Neutrophil (primary cell): Measurements from ENCODE around the gene TMEM45A.
"Not testable (repeated sequence)": the region's sequence is repeated elsewhere in the genome, so short reads cannot be mapped to it uniquely, and the experiment has no call there.

Experiments
- H3K27ac ChIP-seq: fragments of 200-600 bp; sonication (generic); 2 replicates; pipeline ENCODE4 v1.5.1; 2016; ENCODE audit warnings: mild to moderate bottlenecking, moderate library complexity
- H3K27me3 ChIP-seq: fragments of 200-600 bp; sonication (generic); 2 replicates; pipeline ENCODE4 v1.6.0; 2016; ENCODE audit warnings: mild to moderate bottlenecking
- H3K36me3 ChIP-seq: fragments of 200-600 bp; sonication (generic); 2 replicates; pipeline ENCODE4 v1.5.1; 2017
- H3K4me1 ChIP-seq, 2 experiments: fragments of 200-600 bp in 1 of 2; sonication (generic) in 1 of 2; 1 replicate in 1 of 2; 2 replicates in 1 of 2; pipeline versions ENCODE4 v1.5.1 to v1.6.1; 2013 to 2016; ENCODE audit warnings: low read depth in 1 of 2, low read length in 1 of 2, mild to moderate bottlenecking in 1 of 2, moderate library complexity in 1 of 2; ENCODE audit not compliant: control insufficient read depth in 1 of 2, insufficient read depth in 1 of 2
- H3K4me3 ChIP-seq, 2 experiments: fragments of 200-600 bp in 1 of 2; sonication (generic) in 1 of 2; 1 replicate in 1 of 2; 2 replicates in 1 of 2; pipeline ENCODE4 v1.5.1; 2013 to 2016; ENCODE audit warnings: low read depth in 1 of 2, low read length in 1 of 2, mild to moderate bottlenecking in 1 of 2, moderate library complexity in 1 of 2
- H3K9me3 ChIP-seq: fragments of 200-600 bp; sonication (generic); 2 replicates; pipeline ENCODE4 v1.5.1; 2016
- CTCF ChIP-seq: fragments of 200-600 bp; sonication (generic); IDR thresholded peaks from 2 replicates; pipeline ENCODE4 v1.5.1; 2016; ENCODE audit warnings: antibody characterized with exemption

TMEM45A gene, protein sequence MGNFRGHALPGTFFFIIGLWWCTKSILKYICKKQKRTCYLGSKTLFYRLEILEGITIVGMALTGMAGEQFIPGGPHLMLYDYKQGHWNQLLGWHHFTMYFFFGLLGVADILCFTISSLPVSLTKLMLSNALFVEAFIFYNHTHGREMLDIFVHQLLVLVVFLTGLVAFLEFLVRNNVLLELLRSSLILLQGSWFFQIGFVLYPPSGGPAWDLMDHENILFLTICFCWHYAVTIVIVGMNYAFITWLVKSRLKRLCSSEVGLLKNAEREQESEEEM

DNA sequence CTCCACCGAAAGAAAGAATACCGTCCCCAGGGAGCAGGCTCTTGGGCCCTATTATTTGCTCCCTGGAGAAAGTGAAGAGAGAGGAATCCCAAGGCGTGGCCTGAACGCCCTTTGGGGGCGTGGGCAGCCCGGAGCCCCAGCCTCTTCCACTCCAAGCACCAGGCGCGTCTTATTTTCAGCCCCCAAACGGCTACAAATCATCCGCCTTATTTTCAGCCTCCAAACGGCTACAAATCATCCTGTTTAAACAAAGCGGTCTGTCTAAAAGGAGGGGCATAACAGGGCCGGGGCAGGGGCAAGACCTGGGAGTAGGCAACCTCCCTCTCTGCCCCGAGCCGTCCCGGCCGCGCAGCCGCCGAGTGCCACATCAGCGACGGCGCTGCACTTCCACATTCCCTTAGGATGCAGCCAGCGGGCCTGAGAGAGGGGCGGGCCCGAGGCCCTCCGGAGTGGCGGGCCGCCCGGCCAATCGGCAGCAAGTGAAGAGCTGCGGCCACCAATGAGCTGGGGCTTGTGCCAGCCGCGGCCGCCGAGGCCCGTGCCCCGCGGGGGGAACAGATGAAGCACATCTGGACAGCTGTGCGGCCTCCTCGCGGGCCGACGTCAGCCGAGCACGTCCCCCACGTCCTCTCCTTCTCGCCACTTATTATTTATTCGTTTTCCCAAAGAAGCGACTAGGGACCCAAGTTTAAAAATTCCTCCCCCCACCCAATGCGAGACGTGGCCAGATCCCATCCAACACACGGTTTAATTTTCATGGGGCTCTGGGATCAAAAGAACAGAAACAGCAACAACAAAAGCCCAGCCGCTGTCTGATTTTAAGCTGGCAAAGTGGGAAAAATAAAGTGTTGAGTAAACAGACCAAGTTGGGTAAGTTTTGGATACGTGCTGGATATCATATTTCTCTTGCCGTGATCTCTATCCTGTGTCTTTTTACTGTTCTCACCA lies at the start of gene TMEM45A:
Gene TMEM45A (plus strand): TSS at position 561 of the 948 bp plus-strand sequence. CDS start 62,593 bp downstream, outside the sequence.
- no peaks in the 10 kb centered on the region for H3K36me3 ChIP-seq
- peaks cover 10 to 15% of the 10 kb centered on the region in 2 experiments for H3K4me1 ChIP-seq
- no peak within 1 kb of the TSS for H3K27ac ChIP-seq
- H3K9me3 ChIP-seq: no peaks in the 10 kb centered on the region
- peaks cover 11% of the 10 kb centered on the region for H3K27me3 ChIP-seq
- H3K4me3 ChIP-seq: peak within 1 kb of the TSS; percentile 56 to 65
- TF ChIP-seq CTCF: peak; percentile 11

GRCh38 chr3:100443690-100444089 lies 48.7 kb upstream of the TMEM45A start:
- H3K9me3 ChIP-seq: peaks cover 8% of the 10 kb centered on the region
- no peak for TF ChIP-seq CTCF
- no peaks in the 10 kb centered on the region for H3K36me3 ChIP-seq
- H3K27ac ChIP-seq: no peak overlapping the region
- no peak overlapping the region for H3K4me3 ChIP-seq
- no peaks in the 10 kb centered on the region for H3K4me1 ChIP-seq
- H3K27me3 ChIP-seq: no peaks in the 10 kb centered on the region

GRCh38 chr3:100447067-100447466 lies 45.4 kb upstream of the TMEM45A start:
- not testable (repeated sequence) for H3K27ac ChIP-seq, H3K36me3 ChIP-seq, H3K9me3 ChIP-seq, H3K4me1 ChIP-seq, H3K27me3 ChIP-seq, H3K4me3 ChIP-seq

GRCh38 chr3:100448079-100448478 lies 44.3 kb upstream of the TMEM45A start:
- Histone ChIP-seq H3K36me3 (no peaks in the 10 kb centered on the region), H3K4me3 (no peak overlapping the region), H3K27me3 (no peaks in the 10 kb centered on the region), H3K9me3 (peaks cover 8% of the 10 kb centered on the region), H3K4me1 (no peaks in the 10 kb centered on the region), H3K27ac (no peak overlapping the region)
- no peak for TF ChIP-seq CTCF

- no peaks in the 10 kb centered on the region for H3K36me3 ChIP-seq
- H3K4me3 ChIP-seq: no peak overlapping the region
- no peaks in the 10 kb centered on the region for H3K4me1 ChIP-seq
- TF ChIP-seq CTCF: no peak
- no peaks in the 10 kb centered on the region for H3K9me3 ChIP-seq
- H3K27me3 ChIP-seq: no peaks in the 10 kb centered on the region
- no peak overlapping the region for H3K27ac ChIP-seq
Measured at GRCh38 chr3:100449214-100449613, 43.2 kb upstream of the TMEM45A start.

DNA sequence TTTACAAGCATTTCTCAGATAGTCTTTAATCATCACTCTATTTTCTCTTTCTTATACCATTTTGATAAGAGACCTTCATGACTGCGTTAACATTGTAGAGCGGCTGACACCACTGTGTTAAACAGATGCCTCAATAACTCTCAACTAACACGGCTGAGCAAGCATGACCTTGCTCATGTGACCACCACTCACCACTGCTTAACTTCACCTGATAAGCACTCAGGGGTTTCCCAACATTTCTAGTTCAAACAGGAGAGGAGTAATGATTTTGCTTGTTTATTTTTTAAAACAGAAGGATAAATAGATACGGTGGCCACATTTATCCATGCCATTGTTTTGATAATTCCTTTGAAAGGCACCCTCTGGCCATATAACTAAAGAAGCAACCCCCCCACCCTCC lies 37.7 kb upstream of the TMEM45A start:
- Histone ChIP-seq H3K27me3 (no peaks in the 10 kb centered on the region), H3K9me3 (no peaks in the 10 kb centered on the region), H3K27ac (no peak overlapping the region), H3K4me1 (no peaks in the 10 kb centered on the region), H3K4me3 (no peak overlapping the region), H3K36me3 (no peaks in the 10 kb centered on the region)
- no peak for TF ChIP-seq CTCF
